Type B pancreatic cell (in vitro differentiated cells): ENCODE measurements around the gene OXER1. TPM values are rescaled to one million over a fixed set of nuclear protein-coding genes. Genes with fewer than 3 reads are reported as not detected.

ENCODE experiments used
- DNase-seq: peaks from one replicate; pipeline ENCODE4 v3.0.0; 2021; ENCODE audit warnings: mixed read lengths; ENCODE audit not compliant: unreplicated experiment; ENCODE audit errors: extremely low spot score
- H3K27ac Mint-ChIP-seq: 2 replicates; pipeline ENCODE4 v1.8.0; 2021; ENCODE audit warnings: mild to moderate bottlenecking, mixed read lengths
- H3K27me3 Mint-ChIP-seq: 2 replicates; pipeline ENCODE4 v1.8.0; 2021; ENCODE audit warnings: mixed read lengths
- H3K36me3 Mint-ChIP-seq: 2 replicates; pipeline ENCODE4 v1.8.0; 2021; ENCODE audit warnings: mixed read lengths
- H3K4me1 Mint-ChIP-seq: one replicate; pipeline ENCODE4 v1.8.0; 2021; ENCODE audit warnings: mixed read lengths; ENCODE audit not compliant: unreplicated experiment
- H3K4me3 Mint-ChIP-seq: 2 replicates; pipeline ENCODE4 v1.8.0; 2021; ENCODE audit warnings: mild to moderate bottlenecking, mixed read lengths
- H3K9me3 Mint-ChIP-seq: 2 replicates; pipeline ENCODE4 v1.8.0; 2021; ENCODE audit warnings: mixed read lengths
- CTCF ChIP-seq: fragments of 200-600 bp; sonication (generic); conservative IDR thresholded peaks from 2 replicates; pipeline ENCODE4 v1.5.0; 2021; ENCODE audit warnings: antibody characterized with exemption, mild to moderate bottlenecking
- total RNA-seq: library from RNA; stranded (reverse); gene quantifications from 2 replicates; pipeline ENCODE4 v1.2.1, GENCODE V29; 2021; ENCODE audit warnings: low replicate concordance

The OXER1 gene
- total RNA-seq, 1 donor from 2014 or later = 2.8 TPM

DNA sequence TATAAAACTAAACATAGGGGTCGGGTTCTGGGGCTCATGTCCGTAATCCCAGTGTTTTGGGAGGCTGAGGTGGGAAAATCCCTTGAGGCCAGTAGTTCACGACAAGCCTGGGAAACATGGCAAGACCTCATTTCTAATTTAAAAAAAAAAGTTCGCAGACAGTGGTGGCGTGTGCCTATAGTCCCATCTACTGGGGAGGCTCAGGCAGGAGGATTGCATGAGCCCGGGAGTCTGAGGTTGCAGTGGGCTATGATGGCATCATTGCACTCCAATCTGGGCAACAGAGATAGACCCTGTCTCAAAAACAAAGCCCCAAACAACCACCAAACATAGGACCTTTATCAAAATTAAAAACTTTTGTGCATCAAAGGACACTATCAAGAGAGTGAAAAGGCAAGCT is 38.2 kb upstream of the OXER1 start:
- DNase-seq = no peak
- Mint-ChIP-seq H3K27me3 (no peaks in the 10 kb centered on the region), H3K36me3 (no peaks in the 10 kb centered on the region), H3K9me3 (no peaks in the 10 kb centered on the region), H3K4me1 (no peaks in the 10 kb centered on the region), H3K4me3 (no peak overlapping the region), H3K27ac (no peak overlapping the region)
- no peak for TF ChIP-seq CTCF

- no peak overlapping the region for H3K27ac Mint-ChIP-seq
- no peaks in the 10 kb centered on the region for H3K36me3 Mint-ChIP-seq
- TF ChIP-seq CTCF = no peak
- H3K27me3 Mint-ChIP-seq = no peaks in the 10 kb centered on the region
- no peak for DNase-seq
- no peaks in the 10 kb centered on the region for H3K4me1 Mint-ChIP-seq
- no peak overlapping the region for H3K4me3 Mint-ChIP-seq
- no peaks in the 10 kb centered on the region for H3K9me3 Mint-ChIP-seq
Measured at GRCh38 chr2:42801381-42801780, 37.4 kb upstream of the OXER1 start.

- no peaks in the 10 kb centered on the region for H3K4me1 Mint-ChIP-seq
- H3K27me3 Mint-ChIP-seq = no peaks in the 10 kb centered on the region
- no peak for DNase-seq
- no peak overlapping the region for H3K27ac Mint-ChIP-seq
- no peaks in the 10 kb centered on the region for H3K36me3 Mint-ChIP-seq
- no peaks in the 10 kb centered on the region for H3K9me3 Mint-ChIP-seq
- H3K4me3 Mint-ChIP-seq = no peak overlapping the region
- no peak for TF ChIP-seq CTCF
Measured at GRCh38 chr2:42800981-42801380, 37.0 kb upstream of the OXER1 start.

GRCh38 chr2:42800461-42800962 is 36.6 kb upstream of the OXER1 start:
- Mint-ChIP-seq H3K9me3 (no peaks in the 10 kb centered on the region), H3K27me3 (no peaks in the 10 kb centered on the region), H3K4me1 (peaks cover 4% of the 10 kb centered on the region), H3K36me3 (no peaks in the 10 kb centered on the region), H3K4me3 (no peak overlapping the region), H3K27ac (no peak overlapping the region)
- no peak for DNase-seq
- no peak for TF ChIP-seq CTCF

DNA sequence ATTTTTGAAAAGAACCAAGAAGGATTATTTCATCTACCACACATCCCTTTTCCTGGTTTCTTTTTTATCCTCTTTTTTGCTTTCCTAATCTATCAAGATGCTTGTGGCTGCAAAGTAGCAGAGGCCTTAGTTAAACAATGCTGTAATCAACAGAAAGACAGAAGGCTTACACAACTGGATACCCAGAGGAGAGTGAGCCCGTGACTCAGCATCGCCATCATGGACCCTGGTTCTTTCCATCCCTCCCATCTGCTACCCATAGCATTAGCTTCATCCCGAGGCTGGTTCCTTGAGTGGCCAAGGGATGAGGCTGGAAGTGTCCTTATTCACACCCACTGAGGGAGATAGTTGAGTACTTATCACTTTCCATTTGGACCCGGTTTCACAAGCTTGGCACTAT is 35.9 kb upstream of the OXER1 start:
- no peaks in the 10 kb centered on the region for H3K27me3 Mint-ChIP-seq
- DNase-seq = no peak

More for the DNA sequence above, 35.9 kb upstream of the OXER1 start:
- H3K27ac Mint-ChIP-seq = no peak overlapping the region
- H3K4me1 Mint-ChIP-seq = peaks cover 5% of the 10 kb centered on the region
- H3K36me3 Mint-ChIP-seq = no peaks in the 10 kb centered on the region
- TF ChIP-seq CTCF = no peak
- no peaks in the 10 kb centered on the region for H3K9me3 Mint-ChIP-seq
- no peak overlapping the region for H3K4me3 Mint-ChIP-seq
